Hair follicular keratinocyte (primary cell): ENCODE data around the gene CDC42EP4. TPM values are rescaled to one million over a fixed set of nuclear protein-coding genes. Genes with fewer than 3 reads are reported as not detected.

Source experiments
- total RNA-seq: library from RNA; depleted of rRNA; stranded (reverse); fragments of >200 nt; gene quantifications from 2 replicates; pipeline ENCODE4 v1.2.3, GENCODE V29; 2015

The CDC42EP4 gene, protein sequence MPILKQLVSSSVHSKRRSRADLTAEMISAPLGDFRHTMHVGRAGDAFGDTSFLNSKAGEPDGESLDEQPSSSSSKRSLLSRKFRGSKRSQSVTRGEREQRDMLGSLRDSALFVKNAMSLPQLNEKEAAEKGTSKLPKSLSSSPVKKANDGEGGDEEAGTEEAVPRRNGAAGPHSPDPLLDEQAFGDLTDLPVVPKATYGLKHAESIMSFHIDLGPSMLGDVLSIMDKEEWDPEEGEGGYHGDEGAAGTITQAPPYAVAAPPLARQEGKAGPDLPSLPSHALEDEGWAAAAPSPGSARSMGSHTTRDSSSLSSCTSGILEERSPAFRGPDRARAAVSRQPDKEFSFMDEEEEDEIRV
- total RNA-seq: 27.0 and 33.5 TPM in 2 replicates

DNA sequence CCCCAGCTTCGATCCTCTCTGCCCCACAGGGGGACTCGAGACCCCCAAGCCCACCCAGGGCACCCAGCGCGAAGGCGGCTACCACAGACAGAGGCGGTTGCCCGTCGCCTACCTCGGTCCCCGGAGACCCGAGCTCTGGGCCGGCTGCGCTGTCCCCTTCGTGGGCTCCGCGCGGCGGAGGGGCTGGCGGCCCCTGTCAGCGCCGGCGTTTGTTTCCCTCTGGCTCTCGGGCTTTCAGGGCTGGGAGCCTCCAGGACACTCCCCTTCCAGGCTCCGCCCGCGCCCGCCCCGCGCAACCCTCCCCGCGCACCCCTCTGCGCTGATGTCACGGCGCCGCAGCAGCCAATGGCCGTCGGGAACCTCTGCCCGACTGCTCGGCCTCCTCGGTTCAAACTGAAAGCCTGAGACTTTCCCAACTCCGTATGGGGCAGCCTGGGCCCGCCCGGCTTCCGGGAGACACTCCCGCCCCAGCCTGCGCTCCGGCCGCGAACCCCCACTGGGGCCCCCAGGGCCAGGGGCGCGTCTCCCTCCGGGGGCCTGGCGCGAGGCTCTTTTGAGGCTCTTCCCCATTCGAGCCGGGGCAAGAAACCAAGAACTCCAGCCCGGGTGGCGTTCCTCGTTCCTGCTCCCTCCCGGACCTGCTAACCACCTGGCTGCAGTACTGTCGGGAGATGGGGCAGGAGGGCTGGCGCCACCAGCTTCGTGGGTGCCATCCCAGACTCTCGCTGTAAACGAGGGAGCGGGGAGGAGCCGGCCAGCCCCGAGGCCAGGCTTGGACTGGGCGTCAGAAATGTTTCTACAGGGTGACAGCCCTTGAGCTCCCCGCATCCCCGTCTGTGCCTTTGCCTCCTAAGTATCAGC, at the start of gene CDC42EP4:
TSS of gene CDC42EP4 (minus strand) at position 221 of the 861 bp plus-strand sequence. CDS start 25,501 bp downstream, outside the sequence.

DNA sequence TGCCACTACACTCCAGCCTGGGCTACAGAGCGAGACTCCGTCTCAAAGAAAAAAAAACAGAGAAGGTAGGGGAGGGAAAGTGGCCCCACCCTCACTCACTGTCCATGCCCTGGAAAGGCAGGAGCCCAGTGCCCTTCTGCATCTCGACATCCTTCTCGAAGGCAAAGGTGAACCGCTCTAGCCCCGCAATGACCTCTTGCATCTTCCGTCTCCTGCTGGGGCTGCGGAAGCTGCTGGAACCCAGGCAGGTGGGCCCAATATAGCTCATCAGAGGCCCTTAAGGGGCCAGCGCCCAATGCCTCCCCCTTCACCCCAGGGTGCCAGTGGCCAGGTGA, 50.2 kb downstream of the CDC42EP4 start, which contains the start of gene CPSF4L:
TSS of gene CPSF4L (minus strand) at position 264 of the 335 bp plus-strand sequence. CDS start at position 202, 62 bp downstream.

Other genes starting within 250 kb of the CDC42EP4 start
- gene SLC39A11, start 219.3 kb downstream of the CDC42EP4 start, total RNA-seq: 5.0 and 23.6 TPM in 2 replicates
- gene SSTR2, start 147.0 kb downstream of the CDC42EP4 start, total RNA-seq: not detected in 2 replicates
- gene COG1, start 118.9 kb downstream of the CDC42EP4 start, total RNA-seq: 10.7 and 17.7 TPM in 2 replicates
- gene CPSF4L, start 50.1 kb downstream of the CDC42EP4 start, total RNA-seq: not detected in 2 replicates